Testis (tissue), 3 donors: ENCODE data around the gene R3HDM4. TPM values are rescaled to one million over a fixed set of nuclear protein-coding genes. Genes with fewer than 3 reads are reported as not detected.
"Not testable (repeated sequence)": the region's sequence is repeated elsewhere in the genome, so short reads cannot be mapped to it uniquely, and the experiment has no call there.

ENCODE experiments used
- DNase-seq: peaks from one replicate; pipeline ENCODE4 v3.0.0-alpha.2; 2019
- H3K27ac ChIP-seq, 2 donors: fragments of 200-600 bp; sonication (generic); one replicate each; pipeline ENCODE4 v1.5.1; 2019
- H3K27me3 ChIP-seq: fragments of 200-600 bp; sonication (generic); one replicate; pipeline ENCODE4 v1.5.1; 2019
- H3K36me3 ChIP-seq: fragments of 200-600 bp; sonication (generic); one replicate; pipeline ENCODE4 v1.5.1; 2017; ENCODE audit warnings: low read depth; ENCODE audit errors: missing control alignments
- H3K4me1 ChIP-seq: fragments of 200-600 bp; sonication (generic); one replicate; pipeline ENCODE4 v1.5.1; 2019
- H3K4me3 ChIP-seq, 2 donors: fragments of 200-600 bp; sonication (generic); one replicate each; pipeline ENCODE4 v1.5.1; 2017 to 2019
- H3K9me3 ChIP-seq: fragments of 200-600 bp; sonication (generic); one replicate; pipeline ENCODE4 v1.5.1; 2017
- CTCF ChIP-seq, 3 experiments: fragments of 450-650 bp in 2 of 3; fragments of 200-600 bp in 1 of 3; sonication (generic) in 1 of 3; IDR thresholded peaks; one replicate each; pipeline ENCODE4 v1.5.1; 2016 to 2019; ENCODE audit warnings: antibody characterized with exemption in 3 of 3, mild to moderate bottlenecking in 2 of 3, moderate library complexity in 1 of 3
- POLR2A ChIP-seq: fragments of 450-650 bp; IDR thresholded peaks from one replicate; pipeline ENCODE4 v1.6.1; 2017; ENCODE audit warnings: antibody characterized with exemption, mild to moderate bottlenecking, moderate library complexity
- WGBS, 2 donors: methylation state at CpG; one replicate each; pipeline ENCODE4 v1.1.5; 2018; 5-methylcytosine and 5-hydroxymethylcytosine counted together
- intact Hi-C: fragments of 100-400 bp; cut with DNase I; formaldehyde crosslinking; loops from one replicate; pipeline ENCODE4 v1.15.1; 2023; ENCODE audit warnings: low total_unique reads
- polyA plus RNA-seq: library from polyadenylated mRNA; stranded (reverse); fragments of 350-450 nt; fragmentation: Illumina TruSeq; extraction: RNeasy Lipid Tissue Mini Kit (QIAGEN cat#74804); gene quantifications from one replicate; pipeline ENCODE4 v1.2.3, GENCODE V29; 2014; ENCODE audit warnings: low read depth, low replicate concordance; ENCODE audit not compliant: insufficient read depth
- total RNA-seq, 2 donors: library from RNA; depleted of rRNA; stranded (reverse); fragments of >200 nt; gene quantifications; one replicate each; pipeline ENCODE4 v1.2.3, GENCODE V29; 2016

R3HDM4 gene
- total and polyA plus RNA-seq, 3 donors from 2014 or later, result 19.2 to 30.1 (median 24.6) TPM

DNA sequence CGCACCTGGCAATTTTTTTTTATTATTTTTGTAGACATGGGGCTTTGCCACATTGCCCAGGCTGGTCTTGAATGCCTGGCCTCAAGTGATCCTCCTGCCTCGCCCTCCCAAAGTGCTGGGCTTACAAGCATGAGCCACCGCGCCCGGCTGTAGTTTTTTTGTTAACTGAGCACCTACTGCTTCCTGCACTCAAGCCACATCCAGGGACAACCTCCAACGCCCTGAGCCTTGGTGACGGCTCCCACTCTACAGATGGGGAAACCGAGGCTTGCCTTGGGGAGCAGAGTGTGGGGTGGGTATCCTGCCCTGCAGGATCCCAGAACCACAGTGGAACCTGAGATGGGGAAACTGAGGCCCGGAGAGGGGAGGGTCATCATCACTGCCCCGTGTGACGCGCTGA, 57.9 kb downstream of the R3HDM4 start:
- Histone ChIP-seq H3K27me3 (no peaks in the 10 kb centered on the region), H3K36me3 (no peaks in the 10 kb centered on the region), H3K9me3 (no peaks in the 10 kb centered on the region), H3K27ac (no peak overlapping the region), H3K4me3 (no peak overlapping the region), H3K4me1 (peaks cover 8% of the 10 kb centered on the region)
- intact Hi-C loops, result no loop called here
- no peak for DNase-seq
- no peak for TF ChIP-seq POLR2A
- no peak for TF ChIP-seq CTCF (IDR thresholded peaks at IDR 0.05)
- 89% methylated on average over 12 of the region's 12 CpGs for WGBS, 2 donors

GRCh38 chr19:854549-854948, 58.5 kb downstream of the R3HDM4 start:
- TF ChIP-seq POLR2A (no peak), CTCF (IDR thresholded peaks at IDR 0.05) (no peak)
- no peak overlapping the region for H3K27ac ChIP-seq
- intact Hi-C loops, result loop anchor here (5.0 kb wide), 1 partner anchor 68 kb away; no protein-coding TSS in a partner anchor
- H3K36me3 ChIP-seq, result no peaks in the 10 kb centered on the region
- 69 to 78% methylated on average over 6 of the region's 6 CpGs for WGBS, 2 donors
- H3K4me1 ChIP-seq, result peaks cover 8% of the 10 kb centered on the region
- no peak for DNase-seq
- no peaks in the 10 kb centered on the region for H3K27me3 ChIP-seq
- no peak overlapping the region for H3K4me3 ChIP-seq
- H3K9me3 ChIP-seq, result no peaks in the 10 kb centered on the region

- 60 to 70% methylated on average over 9 to 10 of the region's 17 CpGs for WGBS, 2 donors
- not testable (repeated sequence) for H3K9me3 ChIP-seq, H3K4me1 ChIP-seq, H3K27ac ChIP-seq, DNase-seq, H3K4me3 ChIP-seq, H3K36me3 ChIP-seq, H3K27me3 ChIP-seq
- intact Hi-C loops, result loop anchor here (5.0 kb wide), 1 partner anchor 69 kb away; no protein-coding TSS in a partner anchor
These were observed 59.3 kb downstream of the R3HDM4 start for GRCh38 chr19:853614-854220.

DNA sequence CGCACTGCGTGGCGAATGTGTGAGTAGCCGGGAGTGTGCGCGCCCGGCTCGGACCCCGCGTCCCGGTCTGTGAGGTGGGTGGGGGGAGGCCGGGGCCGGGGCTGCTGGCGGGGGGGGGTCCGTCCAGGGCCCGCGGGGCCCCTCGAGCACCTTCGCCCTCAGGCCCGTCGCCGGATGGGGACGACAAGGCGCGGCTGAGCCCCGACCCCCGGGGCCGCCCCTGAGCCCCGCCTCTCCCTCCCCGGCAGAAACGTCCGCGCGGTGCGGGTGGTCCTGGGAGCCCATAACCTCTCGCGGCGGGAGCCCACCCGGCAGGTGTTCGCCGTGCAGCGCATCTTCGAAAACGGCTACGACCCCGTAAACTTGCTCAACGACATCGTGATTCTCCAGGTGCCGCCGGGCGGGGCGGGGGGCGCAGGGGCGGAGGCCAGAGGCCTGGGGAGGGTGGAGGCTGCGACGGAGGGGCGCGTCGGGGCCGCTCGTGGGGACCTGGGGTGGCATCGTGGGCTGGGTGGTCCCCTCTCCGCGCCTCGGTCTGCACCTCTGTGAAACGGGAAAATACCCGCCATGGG, 59.9 kb downstream of the R3HDM4 start:
- no peaks in the 10 kb centered on the region for H3K36me3 ChIP-seq
- 44% methylated on average over 22 to 63 of the region's 67 CpGs for WGBS, 2 donors
- H3K9me3 ChIP-seq, result no peaks in the 10 kb centered on the region
- TF ChIP-seq POLR2A, result no peak
- no peak for TF ChIP-seq CTCF (IDR thresholded peaks at IDR 0.05)
- no peak for DNase-seq
- peaks cover 8% of the 10 kb centered on the region for H3K4me1 ChIP-seq
- intact Hi-C loops, result loop anchor here (5.0 kb wide), 1 partner anchor 69 kb away; no protein-coding TSS in a partner anchor
- H3K4me3 ChIP-seq, result no peak overlapping the region
- no peak overlapping the region for H3K27ac ChIP-seq
- no peaks in the 10 kb centered on the region for H3K27me3 ChIP-seq

DNA sequence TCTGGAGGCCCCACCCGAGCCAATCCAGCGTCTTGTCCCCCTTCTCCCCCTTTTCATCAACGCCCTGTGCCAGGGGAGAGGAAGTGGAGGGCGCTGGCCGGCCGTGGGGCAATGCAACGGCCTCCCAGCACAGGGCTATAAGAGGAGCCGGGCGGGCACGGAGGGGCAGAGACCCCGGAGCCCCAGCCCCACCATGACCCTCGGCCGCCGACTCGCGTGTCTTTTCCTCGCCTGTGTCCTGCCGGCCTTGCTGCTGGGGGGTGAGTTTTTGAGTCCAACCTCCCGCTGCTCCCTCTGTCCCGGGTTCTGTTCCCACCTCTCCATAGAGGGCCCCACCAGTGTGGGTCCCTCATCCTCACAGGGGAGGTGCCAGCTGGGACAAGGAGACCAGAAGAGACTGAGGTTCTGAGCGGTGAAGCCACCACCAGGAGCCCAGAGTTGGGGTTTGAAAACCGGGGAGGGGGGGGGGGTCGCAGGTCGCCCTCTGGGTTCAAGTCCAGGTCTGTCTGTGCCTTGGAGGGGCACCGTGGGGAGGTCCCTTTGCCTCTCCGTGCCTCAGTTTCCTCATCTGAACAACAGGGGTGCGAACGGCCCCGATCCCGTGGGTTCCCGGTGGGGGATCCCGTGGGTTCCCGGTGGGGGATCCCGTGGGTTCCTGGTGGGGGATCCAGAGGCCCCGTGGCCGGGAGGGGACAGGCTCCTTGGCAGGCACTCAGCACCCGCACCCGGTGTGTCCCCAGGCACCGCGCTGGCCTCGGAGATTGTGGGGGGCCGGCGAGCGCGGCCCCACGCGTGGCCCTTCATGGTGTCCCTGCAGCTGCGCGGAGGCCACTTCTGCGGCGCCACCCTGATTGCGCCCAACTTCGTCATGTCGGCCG, 60.6 kb downstream of the R3HDM4 start, which contains the start of gene ELANE:
Gene ELANE, plus strand, starts transcription at position 168 of the 878 bp plus-strand sequence. Its CDS starts 26 bp downstream, at position 194.
- no peak for DNase-seq
- no peaks in the 10 kb centered on the region for H3K27me3 ChIP-seq
- TF ChIP-seq CTCF (IDR thresholded peaks at IDR 0.05) (no peak), POLR2A (no peak)
- H3K9me3 ChIP-seq, result no peaks in the 10 kb centered on the region
- intact Hi-C loops, result loop anchor here (5.0 kb wide), 1 partner anchor 70 kb away; no protein-coding TSS in a partner anchor
- no peaks in the 10 kb centered on the region for H3K36me3 ChIP-seq
- 65 to 78% methylated on average over 31 to 47 of the region's 55 CpGs for WGBS, 2 donors
- peaks cover 14% of the 10 kb centered on the region for H3K4me1 ChIP-seq
- H3K4me3 ChIP-seq, result no peak within 1 kb of the TSS
- peak within 1 kb of the TSS; percentile 40 to 79 for H3K27ac ChIP-seq
